ENCODE measurements around the gene PPP6R2. TPM values are rescaled to one million over a fixed set of nuclear protein-coding genes. Genes with fewer than 3 reads are reported as not detected.

Gene PPP6R2
- total RNA-seq, 1 experiment from 2014 or later = 42.6 TPM

- H3K4me1 ChIP-seq (ENCODE audit: insufficient read depth, low read length) = no peaks in the 10 kb centered on the region
- no peak overlapping the region for H3K9ac ChIP-seq (ENCODE audit: extremely low read depth, insufficient read length, low read length)
- peaks cover 2% of the 10 kb centered on the region for H4K20me1 ChIP-seq (ENCODE audit: control insufficient read depth, insufficient read depth, insufficient read length)
- H2BK5ac ChIP-seq (ENCODE audit: insufficient read length, low read length) = no peak overlapping the region
- Mint-ChIP-seq H3K4me3 (no peak overlapping the region), H3K27me3 (ENCODE audit: low read depth) (peaks cover 14% of the 10 kb centered on the region), H3K9me3 (no peaks in the 10 kb centered on the region), H3K36me3 (ENCODE audit: insufficient read depth in 1 of 3, low read depth in 3 of 3) (no peaks in the 10 kb centered on the region), H3K27ac (no peak overlapping the region), H3K4me1 (peaks cover 4 to 5% of the 10 kb centered on the region in 2 experiments)
- no peak overlapping the region for H3K4ac ChIP-seq (ENCODE audit: low read depth, low read length)
- no peaks in the 10 kb centered on the region for H3K23me2 ChIP-seq (ENCODE audit: insufficient read length, low read depth, low read length, poor library complexity, severe bottlenecking)
- H3K4me2 ChIP-seq (ENCODE audit: insufficient read depth, insufficient read length, low read length) = no peak overlapping the region
- no peak overlapping the region for H3K18ac ChIP-seq (ENCODE audit: insufficient read length, low read depth, low read length)
- no peak overlapping the region for H2BK15ac ChIP-seq (ENCODE audit: low read depth, low read length)
- H3K14ac ChIP-seq (ENCODE audit: insufficient read depth, low read length) = no peak overlapping the region
- no peaks in the 10 kb centered on the region for H3K79me1 ChIP-seq (ENCODE audit: insufficient read depth, low read depth, low read length, poor library complexity, severe bottlenecking)
- DNase-seq = no peak
- TF ChIP-seq, protein P1, sequence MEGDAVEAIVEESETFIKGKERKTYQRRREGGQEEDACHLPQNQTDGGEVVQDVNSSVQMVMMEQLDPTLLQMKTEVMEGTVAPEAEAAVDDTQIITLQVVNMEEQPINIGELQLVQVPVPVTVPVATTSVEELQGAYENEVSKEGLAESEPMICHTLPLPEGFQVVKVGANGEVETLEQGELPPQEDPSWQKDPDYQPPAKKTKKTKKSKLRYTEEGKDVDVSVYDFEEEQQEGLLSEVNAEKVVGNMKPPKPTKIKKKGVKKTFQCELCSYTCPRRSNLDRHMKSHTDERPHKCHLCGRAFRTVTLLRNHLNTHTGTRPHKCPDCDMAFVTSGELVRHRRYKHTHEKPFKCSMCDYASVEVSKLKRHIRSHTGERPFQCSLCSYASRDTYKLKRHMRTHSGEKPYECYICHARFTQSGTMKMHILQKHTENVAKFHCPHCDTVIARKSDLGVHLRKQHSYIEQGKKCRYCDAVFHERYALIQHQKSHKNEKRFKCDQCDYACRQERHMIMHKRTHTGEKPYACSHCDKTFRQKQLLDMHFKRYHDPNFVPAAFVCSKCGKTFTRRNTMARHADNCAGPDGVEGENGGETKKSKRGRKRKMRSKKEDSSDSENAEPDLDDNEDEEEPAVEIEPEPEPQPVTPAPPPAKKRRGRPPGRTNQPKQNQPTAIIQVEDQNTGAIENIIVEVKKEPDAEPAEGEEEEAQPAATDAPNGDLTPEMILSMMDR (conservative IDR thresholded peaks at IDR 0.05) = no peak
- H2AFZ ChIP-seq (ENCODE audit: low read length) = no peak overlapping the region
- H3K9me3 ChIP-seq (ENCODE audit: control insufficient read depth, low read depth, low read length) = no peaks in the 10 kb centered on the region
- no peak overlapping the region for H2AK5ac ChIP-seq (ENCODE audit: insufficient read length, low read length)
- H3K27ac ChIP-seq (ENCODE audit: insufficient read length, low read depth, low read length) = no peak overlapping the region
- H3K79me2 ChIP-seq (ENCODE audit: insufficient read depth, low read length) = no peaks in the 10 kb centered on the region
- H2BK12ac ChIP-seq (ENCODE audit: insufficient read length, low read depth, low read length) = no peak overlapping the region
- no peak overlapping the region for H4K91ac ChIP-seq (ENCODE audit: insufficient read length, low read depth, low read length)
- no peak overlapping the region for H2BK20ac ChIP-seq (ENCODE audit: low read depth, low read length, poor library complexity, severe bottlenecking)
- H4K8ac ChIP-seq (replicated peaks; ENCODE audit: insufficient read length, low read depth, low read length) = no peak overlapping the region
- no peak overlapping the region for H3T11ph ChIP-seq (ENCODE audit: low read length)
- no peaks in the 10 kb centered on the region for H3K27me3 ChIP-seq (ENCODE audit: insufficient read depth, low read length)
- no peak overlapping the region for H3K23ac ChIP-seq (ENCODE audit: insufficient read length, low read depth, low read length)
- no CpG with 5 or more reads among the region's 9 CpGs for WGBS (ENCODE audit: extremely low coverage, insufficient read length, low lambda C conversion rate)
- H2BK120ac ChIP-seq (ENCODE audit: low read depth, low read length, poor library complexity, severe bottlenecking) = no peak overlapping the region
- no peak overlapping the region for H3K56ac ChIP-seq (ENCODE audit: insufficient read length, low read depth, low read length)
- H4K5ac ChIP-seq (ENCODE audit: insufficient read length, low read depth, low read length) = no peak overlapping the region
Observed at GRCh38 chr22:50317178-50317577, 25.9 kb upstream of the PPP6R2 start.

All from H9 (cell line).